Prostate gland (tissue), 2 donors: ENCODE measurements around the gene SCGB1A1. TPM values are rescaled to one million over a fixed set of nuclear protein-coding genes. Genes with fewer than 3 reads are reported as not detected.

Experiments used
- DNase-seq: peaks from one replicate; pipeline ENCODE4 v3.0.0-alpha.2; 2019; ENCODE audit warnings: low spot score
- H3K27ac ChIP-seq, 2 donors: fragments of 200-600 bp; sonication (generic); 2 replicates each; pipeline ENCODE4 v1.5.1; 2017 to 2019
- H3K27me3 ChIP-seq: fragments of 200-600 bp; sonication (generic); replicated peaks from 2 replicates; pipeline ENCODE4 v1.5.1; 2019; ENCODE audit not compliant: insufficient read depth
- H3K36me3 ChIP-seq, 2 donors: fragments of 200-600 bp; sonication (generic); 1 replicate in 1 of 2; 2 replicates in 1 of 2; pipeline versions ENCODE4 v1.5.1 to v1.8.1; 2017 to 2019
- H3K4me1 ChIP-seq: fragments of 200-600 bp; sonication (generic); replicated peaks from 2 replicates; pipeline ENCODE4 v1.5.1; 2019
- H3K4me3 ChIP-seq, 2 donors: fragments of 200-600 bp; sonication (generic); 2 replicates each; pipeline ENCODE4 v1.5.1; 2017 to 2019
- H3K9me3 ChIP-seq: fragments of 200-600 bp; sonication (generic); 2 replicates; pipeline ENCODE4 v1.5.1; 2017
- POLR2A ChIP-seq: fragments of 450-650 bp; IDR thresholded peaks from one replicate; pipeline ENCODE4 v1.6.1; 2016; ENCODE audit warnings: antibody characterized with exemption, mild to moderate bottlenecking
- POLR2AphosphoS5 ChIP-seq: sonication (generic); formaldehyde crosslinking; IDR thresholded peaks from one replicate; pipeline ENCODE4 v1.6.1; 2017; ENCODE audit warnings: antibody characterized with exemption
- WGBS: methylation state at CpG from one replicate; pipeline ENCODE4 v1.1.5; 2018; 5-methylcytosine and 5-hydroxymethylcytosine counted together
- intact Hi-C: fragments of 100-400 bp; cut with DNase I; formaldehyde crosslinking; loops from one replicate; pipeline ENCODE4 v1.14.2; 2022
- total RNA-seq, 2 donors: library from RNA; depleted of rRNA; stranded (reverse); fragments of >200 nt; gene quantifications; one replicate each; pipeline ENCODE4 v1.1.0, GENCODE V29; 2016
- TF ChIP-seq, protein P1 (sequence below), 4 experiments: fragments of 200-600 bp in 2 of 4; fragments of 450-650 bp in 2 of 4; sonication (generic) in 2 of 4; IDR thresholded peaks; 1 replicate in 3 of 4; 2 replicates in 1 of 4; pipeline ENCODE4 v1.5.1; 2016 to 2019; ENCODE audit warnings: antibody characterized with exemption in 4 of 4, mild to moderate bottlenecking in 2 of 4, moderate library complexity in 2 of 4

SCGB1A1 gene
- total RNA-seq, 2 donors from 2014 or later: 6.8 to 203 TPM

GRCh38 chr11:62400281-62400680 is 18.6 kb upstream of the SCGB1A1 start:
- no peak for DNase-seq
- WGBS: 21% methylated on average over 6 of the region's 6 CpGs
- Histone ChIP-seq H3K36me3 (no peaks in the 10 kb centered on the region), H3K9me3 (no peaks in the 10 kb centered on the region), H3K27ac (peak overlapping the region; percentile 63 to 67), H3K4me3 (no peak overlapping the region), H3K4me1 (peaks cover 21% of the 10 kb centered on the region), H3K27me3 (no peaks in the 10 kb centered on the region)
- intact Hi-C loops: no loop called here
- TF ChIP-seq POLR2A: no peak
- TF ChIP-seq, protein P1, sequence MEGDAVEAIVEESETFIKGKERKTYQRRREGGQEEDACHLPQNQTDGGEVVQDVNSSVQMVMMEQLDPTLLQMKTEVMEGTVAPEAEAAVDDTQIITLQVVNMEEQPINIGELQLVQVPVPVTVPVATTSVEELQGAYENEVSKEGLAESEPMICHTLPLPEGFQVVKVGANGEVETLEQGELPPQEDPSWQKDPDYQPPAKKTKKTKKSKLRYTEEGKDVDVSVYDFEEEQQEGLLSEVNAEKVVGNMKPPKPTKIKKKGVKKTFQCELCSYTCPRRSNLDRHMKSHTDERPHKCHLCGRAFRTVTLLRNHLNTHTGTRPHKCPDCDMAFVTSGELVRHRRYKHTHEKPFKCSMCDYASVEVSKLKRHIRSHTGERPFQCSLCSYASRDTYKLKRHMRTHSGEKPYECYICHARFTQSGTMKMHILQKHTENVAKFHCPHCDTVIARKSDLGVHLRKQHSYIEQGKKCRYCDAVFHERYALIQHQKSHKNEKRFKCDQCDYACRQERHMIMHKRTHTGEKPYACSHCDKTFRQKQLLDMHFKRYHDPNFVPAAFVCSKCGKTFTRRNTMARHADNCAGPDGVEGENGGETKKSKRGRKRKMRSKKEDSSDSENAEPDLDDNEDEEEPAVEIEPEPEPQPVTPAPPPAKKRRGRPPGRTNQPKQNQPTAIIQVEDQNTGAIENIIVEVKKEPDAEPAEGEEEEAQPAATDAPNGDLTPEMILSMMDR (IDR thresholded peaks at IDR 0.05): no peak
- TF ChIP-seq POLR2AphosphoS5: no peak

GRCh38 chr11:62400760-62401159 is 18.1 kb upstream of the SCGB1A1 start:
- Histone ChIP-seq H3K9me3 (no peaks in the 10 kb centered on the region), H3K4me1 (peaks cover 21% of the 10 kb centered on the region), H3K4me3 (no peak overlapping the region), H3K27ac (peak overlapping the region; percentile 63 to 67), H3K36me3 (no peaks in the 10 kb centered on the region), H3K27me3 (no peaks in the 10 kb centered on the region)
- DNase-seq: peak; percentile 83
- intact Hi-C loops: no loop called here
- TF ChIP-seq POLR2A: peak; percentile 31
- TF ChIP-seq, protein P1 (IDR thresholded peaks at IDR 0.05): no peak
- TF ChIP-seq POLR2AphosphoS5: peak; percentile 64
- 15% methylated on average over 9 of the region's 9 CpGs for WGBS

GRCh38 chr11:62401356-62401755 is 17.5 kb upstream of the SCGB1A1 start:
- peaks cover 21% of the 10 kb centered on the region for H3K4me1 ChIP-seq
- intact Hi-C loops: no loop called here
- peak overlapping the region; percentile 63 to 67 for H3K27ac ChIP-seq
- DNase-seq: no peak
- H3K36me3 ChIP-seq: no peaks in the 10 kb centered on the region
- H3K27me3 ChIP-seq: no peaks in the 10 kb centered on the region
- WGBS: 70% methylated on average over 5 of the region's 5 CpGs
- no peaks in the 10 kb centered on the region for H3K9me3 ChIP-seq
- H3K4me3 ChIP-seq: no peak overlapping the region
- TF ChIP-seq POLR2A: no peak
- TF ChIP-seq, protein P1 (IDR thresholded peaks at IDR 0.05): no peak

DNA sequence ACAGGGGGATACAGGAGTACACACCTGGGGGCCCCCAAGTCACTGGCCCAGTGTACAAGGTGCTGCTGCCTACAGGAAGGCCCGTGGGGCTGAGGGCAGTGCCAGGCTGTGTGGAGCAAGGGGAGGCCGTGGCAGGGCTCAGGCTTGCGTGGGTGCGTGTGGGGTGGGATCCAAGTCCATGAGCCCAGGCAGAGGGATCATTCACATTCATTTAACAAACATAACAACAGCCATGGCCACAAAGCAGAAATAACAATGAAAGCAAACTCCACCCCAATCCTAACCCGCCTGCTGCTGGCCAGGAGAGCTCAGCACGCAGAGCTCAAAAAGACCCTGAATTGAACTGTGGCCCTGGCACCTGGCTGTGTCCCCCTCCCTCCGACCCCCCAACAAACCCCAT is 17.0 kb upstream of the SCGB1A1 start:
- no peaks in the 10 kb centered on the region for H3K9me3 ChIP-seq
- no peak for DNase-seq
- H3K27me3 ChIP-seq: no peaks in the 10 kb centered on the region
- 38% methylated on average over 7 of the region's 7 CpGs for WGBS
- no peaks in the 10 kb centered on the region for H3K36me3 ChIP-seq
- TF ChIP-seq POLR2AphosphoS5 (no peak), POLR2A (no peak)
- TF ChIP-seq, protein P1 (IDR thresholded peaks at IDR 0.05): no peak
- H3K27ac ChIP-seq: peak overlapping the region; percentile 22 to 67
- H3K4me3 ChIP-seq: no peak overlapping the region
- H3K4me1 ChIP-seq: peaks cover 21% of the 10 kb centered on the region
- intact Hi-C loops: no loop called here

DNA sequence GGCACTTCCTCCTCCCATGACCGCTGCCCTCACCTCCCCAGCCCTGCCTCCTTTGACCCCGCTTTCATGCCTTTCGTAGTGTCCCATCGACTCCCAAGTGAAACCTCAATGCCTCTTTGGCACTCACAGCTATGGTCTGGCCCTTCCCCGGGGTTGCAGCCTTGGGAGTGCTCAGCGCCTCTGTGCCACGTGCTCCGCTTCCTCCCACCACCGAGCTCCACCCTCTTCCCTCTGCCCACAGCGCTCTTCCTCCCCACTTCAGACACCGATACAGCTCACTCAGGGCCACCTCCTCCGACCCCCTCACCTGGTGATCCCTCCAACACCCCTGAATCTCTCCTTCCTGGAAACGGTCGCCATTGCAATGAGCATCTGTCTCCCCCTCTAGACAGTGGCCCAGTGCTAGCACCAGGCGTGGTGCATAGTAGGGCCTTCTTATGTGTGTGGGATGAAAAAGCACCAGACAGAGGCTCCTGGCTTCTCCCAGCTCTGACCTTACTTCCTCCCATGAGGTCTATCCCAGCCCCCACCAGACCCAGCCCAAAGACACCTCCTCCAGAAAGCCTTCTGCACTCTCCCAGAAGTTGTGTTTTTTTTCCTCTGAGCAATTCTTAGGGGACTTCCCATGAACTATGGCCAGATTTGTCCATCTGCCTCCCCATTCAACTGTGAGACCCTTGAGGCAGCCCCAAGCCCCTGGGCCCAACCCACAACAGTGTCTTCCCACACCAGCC is 16.4 kb upstream of the SCGB1A1 start:
- Histone ChIP-seq H3K36me3 (no peaks in the 10 kb centered on the region), H3K27ac (peak overlapping the region; percentile 22 to 67), H3K9me3 (no peaks in the 10 kb centered on the region), H3K27me3 (no peaks in the 10 kb centered on the region), H3K4me1 (peaks cover 21% of the 10 kb centered on the region), H3K4me3 (no peak overlapping the region)
- no peak for DNase-seq
- TF ChIP-seq, protein P1 (IDR thresholded peaks at IDR 0.05): no peak
- no peak for TF ChIP-seq POLR2AphosphoS5
- no peak for TF ChIP-seq POLR2A
- WGBS: 57% methylated on average over 15 of the region's 15 CpGs
- intact Hi-C loops: no loop called here
